22Rv1 (cell line): ENCODE results near the gene LITAFD.

Source experiments
- H3K27ac ChIP-seq: fragments of 450-650 bp; 2 replicates; pipeline ENCODE4 v1.5.1; 2017
- CTCF ChIP-seq: fragments of 450-650 bp; IDR thresholded peaks from 2 replicates; pipeline ENCODE4 v1.5.1; 2017; ENCODE audit warnings: mild to moderate bottlenecking
- ZFX ChIP-seq: fragments of 450-650 bp; IDR thresholded peaks from 2 replicates; pipeline ENCODE4 v1.6.1; 2017; ENCODE audit warnings: antibody characterized with exemption, borderline replicate concordance

LITAFD gene

GRCh38 chr16:8888951-8889892 is 7.1 kb downstream of the LITAFD start:
- no peak overlapping the region for H3K27ac ChIP-seq
- TF ChIP-seq ZFX, result no peak
- TF ChIP-seq CTCF, result no peak

GRCh38 chr16:8889893-8890548 is 7.9 kb downstream of the LITAFD start:
- no peak for TF ChIP-seq ZFX
- H3K27ac ChIP-seq, result no peak overlapping the region

GRCh38 chr16:8890549-8890921 is 8.4 kb downstream of the LITAFD start:
- TF ChIP-seq CTCF (no peak), ZFX (no peak)
- H3K27ac ChIP-seq, result no peak overlapping the region

GRCh38 chr16:8892101-8892575 is 10.0 kb downstream of the LITAFD start:
- TF ChIP-seq CTCF, result no peak
- no peak for TF ChIP-seq ZFX
- H3K27ac ChIP-seq, result no peak overlapping the region

- TF ChIP-seq ZFX (no peak), CTCF (no peak)
- H3K27ac ChIP-seq, result no peak overlapping the region
Observed at GRCh38 chr16:8893426-8893825, 11.3 kb downstream of the LITAFD start.

- H3K27ac ChIP-seq, result no peak overlapping the region
- no peak for TF ChIP-seq CTCF
- TF ChIP-seq ZFX, result no peak
Observed at GRCh38 chr16:8893976-8894690, 12.0 kb downstream of the LITAFD start.

GRCh38 chr16:8894736-8895334 is 12.7 kb downstream of the LITAFD start:
- no peak overlapping the region for H3K27ac ChIP-seq

More at GRCh38 chr16:8894736-8895334, 12.7 kb downstream of the LITAFD start:
- TF ChIP-seq ZFX (no peak), CTCF (no peak)
